HTR-8/SVneo (cell line): ENCODE measurements around the gene CDH22.

Experiments
- DNase-seq: peaks from one replicate; pipeline ENCODE4 v3.0.0; 2011; ENCODE audit warnings: low spot score, mixed read lengths; ENCODE audit not compliant: insufficient read length
- FAIRE-seq: peaks from 2 replicates; lab custom pipeline; 2011; peaks lifted over from hg19 to GRCh38; lab: Jason Lieb, UNC

The CDH22 gene

DNA sequence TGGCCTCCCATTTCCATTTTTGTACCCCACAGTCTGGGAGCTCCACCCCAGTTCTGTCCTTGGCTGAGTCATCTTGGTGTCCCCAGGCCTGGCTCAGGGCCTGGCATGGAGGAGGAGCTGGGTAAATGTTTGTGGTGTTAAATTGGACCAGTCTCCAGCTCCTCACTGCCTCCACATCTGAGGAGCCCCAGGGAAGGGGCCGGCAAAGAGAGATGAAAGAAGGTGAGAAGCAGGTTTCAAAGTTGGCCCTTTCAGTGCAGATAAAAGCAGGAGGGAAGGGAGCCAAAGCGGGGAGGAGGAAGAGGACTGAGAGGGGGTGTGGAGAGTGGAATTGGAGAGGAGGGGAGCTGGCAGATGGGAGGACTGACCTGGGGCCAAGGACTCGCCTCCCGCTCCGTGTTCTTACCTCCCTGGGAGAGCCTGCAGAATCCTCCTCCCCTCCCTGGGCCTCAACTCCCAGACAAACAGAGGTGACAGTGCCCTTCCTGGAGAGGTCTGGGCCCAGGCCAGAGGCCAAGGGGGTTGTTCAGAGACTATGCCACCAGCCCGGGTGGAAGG, 101.2 kb downstream of the CDH22 start:
- FAIRE-seq (no peak), DNase-seq (no peak)

DNA sequence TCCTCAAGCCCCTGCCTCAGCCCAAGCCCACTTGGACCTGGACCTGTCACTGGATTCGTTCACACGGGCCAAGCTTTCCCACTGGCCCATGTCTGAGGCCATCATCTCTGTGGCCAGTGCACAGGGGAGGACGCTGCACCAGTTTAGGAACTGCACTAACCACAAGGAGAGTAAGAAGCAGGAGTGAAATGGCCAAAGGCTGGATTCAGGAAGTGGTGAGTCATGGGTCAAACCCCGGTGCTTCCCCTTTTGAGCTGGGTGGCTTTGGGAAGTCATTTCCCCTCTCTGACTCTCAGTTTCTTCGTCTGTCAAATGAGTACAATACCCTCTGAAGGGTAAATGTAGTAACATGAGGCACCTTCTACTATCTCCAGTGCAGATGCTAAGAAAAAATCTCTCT, 102.3 kb downstream of the CDH22 start:
- DNase-seq, result peak; percentile 83

GRCh38 chr20:46205349-46205748, 102.9 kb downstream of the CDH22 start:
- no peak for DNase-seq
- FAIRE-seq, result peak; percentile 13

More for the DNA sequence above, 102.3 kb downstream of the CDH22 start:
- peak; percentile 85 for FAIRE-seq

- FAIRE-seq (no peak), DNase-seq (no peak)
Measured at GRCh38 chr20:46204594-46205186, 103.6 kb downstream of the CDH22 start.

GRCh38 chr20:46203510-46203837, 104.8 kb downstream of the CDH22 start:
- no peak for DNase-seq
- FAIRE-seq, result no peak

GRCh38 chr20:46202766-46203509, 105.4 kb downstream of the CDH22 start:
- DNase-seq (no peak), FAIRE-seq (peak; percentile 89)

DNA sequence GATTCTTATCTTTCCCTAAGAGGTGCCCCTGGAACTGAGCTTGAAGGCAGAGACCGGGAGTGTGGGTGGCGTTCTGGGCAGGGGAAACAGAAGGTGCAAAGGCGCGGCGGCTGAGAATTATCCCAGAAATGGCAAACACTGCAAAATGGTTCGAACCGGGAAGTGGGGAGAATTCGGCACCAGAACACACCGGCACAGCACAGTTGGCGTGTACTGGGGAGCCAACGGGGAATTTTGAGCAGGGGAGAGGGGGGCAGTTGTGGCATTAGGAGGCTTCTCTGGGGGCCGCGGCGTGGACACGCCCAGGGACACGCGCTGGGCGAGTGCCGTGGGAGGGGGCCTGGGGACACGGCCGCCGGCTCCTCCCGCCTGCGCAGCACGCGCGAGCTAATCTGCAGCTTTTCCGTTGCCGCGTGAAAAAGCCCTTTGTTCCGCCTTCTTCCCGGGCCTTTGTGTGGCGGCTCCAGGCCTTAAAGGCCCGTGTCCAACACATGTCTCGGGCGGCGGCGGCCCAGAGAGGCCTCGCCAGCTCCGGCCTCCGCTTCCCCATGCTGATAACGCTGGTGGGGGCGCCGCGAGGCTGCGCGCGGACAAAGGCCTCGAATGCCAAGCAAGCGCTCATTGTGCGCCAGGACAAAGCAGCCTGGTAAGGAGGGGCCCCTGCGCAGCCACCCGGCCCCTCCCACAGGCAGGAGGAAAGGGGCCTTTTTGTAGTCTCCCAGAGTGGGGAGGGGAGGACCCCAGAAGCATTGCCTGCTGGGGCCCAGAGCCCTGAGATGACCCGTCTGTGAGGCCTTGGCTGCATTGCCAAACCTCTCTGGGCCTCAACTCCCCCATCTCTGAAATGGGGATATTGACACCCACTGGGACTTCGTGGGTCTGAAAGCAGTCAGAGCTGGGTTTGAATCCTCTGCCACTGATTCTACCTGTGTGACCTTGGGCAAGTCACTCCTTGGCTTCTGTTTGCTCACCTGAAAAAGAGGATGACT, 107.4 kb downstream of the CDH22 start:
- DNase-seq (no peak), FAIRE-seq (peak; percentile 78)

DNA sequence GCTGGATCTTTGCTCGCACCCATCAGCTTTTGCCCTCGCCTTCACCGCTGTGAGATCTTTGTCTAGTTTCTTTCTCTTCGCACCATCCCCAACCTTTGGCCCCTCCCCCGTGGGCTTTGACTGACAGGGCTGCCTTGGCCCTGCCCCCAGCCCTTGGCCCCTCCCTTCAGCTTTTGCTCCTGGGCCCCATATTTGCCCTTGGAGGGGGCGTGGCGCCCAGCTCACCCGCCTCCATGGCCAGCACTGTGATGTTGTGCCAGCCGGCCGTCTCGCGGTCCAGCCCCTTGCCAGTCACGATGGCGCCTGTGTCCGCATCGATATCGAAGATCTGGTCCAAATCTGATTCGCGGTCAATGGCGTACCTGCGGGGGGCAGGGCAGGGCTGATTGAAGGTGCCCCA, 109.1 kb downstream of the CDH22 start:
- no peak for DNase-seq
- peak; percentile 55 for FAIRE-seq

GRCh38 chr20:46196990-46197389, 111.3 kb downstream of the CDH22 start:
- FAIRE-seq (no peak), DNase-seq (no peak)

DNA sequence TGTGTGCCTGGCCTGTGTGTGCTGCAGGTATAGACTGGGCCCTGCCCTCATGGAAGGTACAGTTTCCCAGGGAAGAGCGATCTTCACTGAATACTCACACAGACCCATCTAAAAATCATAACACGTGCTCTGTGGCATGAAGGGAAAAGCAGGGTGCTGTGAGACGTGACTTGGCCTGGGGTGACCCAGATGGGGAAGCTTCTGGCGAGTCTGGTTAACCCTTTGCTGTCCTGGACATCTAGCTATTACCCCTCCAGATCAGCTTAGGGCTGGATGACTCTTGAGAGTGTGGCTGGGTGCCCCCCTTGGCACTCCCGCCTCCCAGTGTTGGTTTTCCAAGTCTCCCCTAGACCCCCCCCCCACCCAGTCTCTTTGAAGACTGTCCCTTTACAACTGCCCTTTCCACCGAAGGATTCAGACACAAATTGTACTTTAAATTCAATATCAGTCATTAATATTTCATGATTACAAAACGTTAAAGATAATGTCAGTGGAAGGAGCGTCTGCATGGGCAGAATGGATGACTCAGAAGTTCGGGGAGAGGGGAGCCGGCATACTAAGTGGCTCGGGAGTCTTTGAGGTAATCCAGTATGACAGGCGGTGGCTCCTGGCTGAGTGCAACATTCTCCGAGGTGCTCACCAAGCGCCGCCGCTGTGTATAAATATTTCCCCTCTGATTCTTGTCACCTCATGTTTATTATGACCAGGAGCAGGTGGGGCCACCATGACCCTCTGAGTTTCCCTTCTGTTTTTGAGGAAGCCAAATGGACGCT, 112.8 kb downstream of the CDH22 start:
- FAIRE-seq (peak; percentile 88), DNase-seq (no peak)

- FAIRE-seq (no peak), DNase-seq (no peak)
Measured at GRCh38 chr20:46194409-46194808, 113.9 kb downstream of the CDH22 start.

DNA sequence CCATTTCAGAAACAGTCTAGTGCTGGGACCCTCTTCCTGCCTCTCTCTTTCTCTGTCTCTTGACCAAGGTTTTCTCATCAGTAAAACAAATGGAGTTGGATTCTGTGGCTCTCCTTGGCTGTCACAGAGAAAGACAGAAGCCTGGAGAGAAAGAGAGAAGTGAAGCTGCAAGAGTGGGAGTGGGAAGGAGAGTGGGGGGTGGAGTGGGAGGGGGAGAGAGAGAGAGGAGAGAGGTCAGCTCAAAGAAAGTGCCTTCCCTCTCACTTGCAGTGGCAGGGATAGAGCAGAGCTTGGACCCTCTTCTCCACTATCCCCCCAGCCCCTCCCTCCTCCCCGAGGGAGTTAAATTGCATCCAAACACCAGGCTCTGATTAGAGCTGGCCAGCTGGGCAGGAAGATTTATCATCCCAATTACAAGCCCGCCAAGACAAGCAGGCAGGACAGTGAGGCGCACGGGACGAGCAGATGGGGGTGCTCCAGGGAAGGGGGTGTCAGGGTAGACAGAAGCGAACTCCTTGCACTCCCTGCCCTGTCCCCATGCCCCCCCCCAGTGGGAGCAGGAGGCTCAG, 115.8 kb downstream of the CDH22 start:
- no peak for FAIRE-seq
- DNase-seq, result no peak

DNA sequence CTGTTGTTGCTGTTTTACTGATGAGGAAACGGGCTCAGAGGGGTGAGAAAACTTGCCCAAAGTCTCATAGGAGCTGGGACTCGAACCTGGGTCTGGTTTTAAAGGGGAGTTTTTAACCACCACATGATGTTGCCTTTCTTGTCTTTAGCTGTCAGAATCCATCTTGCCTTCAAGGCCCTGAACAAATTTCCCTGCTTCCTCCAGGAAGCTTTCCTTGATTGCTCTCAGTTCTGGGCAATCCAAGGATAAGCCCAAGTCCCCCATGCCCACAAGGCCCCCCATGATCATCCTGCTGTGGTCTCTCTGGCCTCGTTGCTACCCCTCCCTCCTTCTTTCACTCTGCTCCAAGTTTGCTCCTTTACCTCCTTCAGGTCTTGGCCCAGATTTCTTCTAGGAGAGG, 116.7 kb downstream of the CDH22 start:
- FAIRE-seq, result no peak
- no peak for DNase-seq

- no peak for DNase-seq
- FAIRE-seq, result no peak
Measured at GRCh38 chr20:46191168-46191540, 117.1 kb downstream of the CDH22 start.

GRCh38 chr20:46190478-46191167, 117.7 kb downstream of the CDH22 start:
- no peak for FAIRE-seq
- DNase-seq, result no peak

GRCh38 chr20:46188866-46189541, 119.3 kb downstream of the CDH22 start:
- no peak for DNase-seq
- FAIRE-seq, result no peak

DNA sequence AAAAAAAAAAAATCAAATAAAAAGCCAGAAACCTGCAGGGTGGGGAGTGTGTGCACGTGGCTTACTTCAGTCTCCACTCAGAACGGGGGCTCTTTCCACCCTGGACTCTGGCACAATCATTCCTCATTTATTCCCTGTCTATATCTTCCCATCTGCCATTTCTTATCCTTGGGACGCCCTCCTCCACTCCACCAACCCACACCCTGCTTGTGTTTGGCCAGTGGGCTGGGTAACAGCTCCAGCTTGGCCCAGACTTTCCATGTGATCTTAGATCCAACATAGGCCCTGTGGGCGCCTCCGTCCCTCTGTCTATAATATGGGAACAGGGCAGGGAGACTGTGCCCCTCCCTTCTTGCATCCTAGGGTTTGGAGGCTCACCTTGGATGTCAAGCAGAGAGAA, 122.1 kb downstream of the CDH22 start:
- no peak for FAIRE-seq
- no peak for DNase-seq

- FAIRE-seq, result no peak
- DNase-seq, result no peak
Measured at GRCh38 chr20:46185353-46185752, 122.9 kb downstream of the CDH22 start.
